ENCODE measurements around the gene UBE3B. TPM values are rescaled to one million over a fixed set of nuclear protein-coding genes. Genes with fewer than 3 reads are reported as not detected.

UBE3B gene
- total and polyA plus RNA-seq, 5 donors from 2014 or later = 16.8 to 38.2 (median 22.2) TPM

- H3K27ac Mint-ChIP-seq = peak overlapping the region in 2 of 3 donors; percentile 19 to 46
- H3K36me3 Mint-ChIP-seq = peaks cover 63% of the 10 kb centered on the region
Measured at GRCh38 chr12:109518820-109519665, 41.6 kb downstream of the UBE3B start.

GRCh38 chr12:109519787-109520186 is 42.4 kb downstream of the UBE3B start:
- no peaks in the 10 kb centered on the region for H3K9me3 Mint-ChIP-seq
- Histone ChIP-seq H3K36me3 (ENCODE audit: control insufficient read depth, insufficient read depth, low read length) (peaks cover 78% of the 10 kb centered on the region), H3K27me3 (ENCODE audit: control insufficient read depth, insufficient read depth, low read length) (no peaks in the 10 kb centered on the region), H3K4me1 (ENCODE audit: control insufficient read depth, insufficient read depth, low read length, poor library complexity, severe bottlenecking) (no peaks in the 10 kb centered on the region), H3K9me3 (ENCODE audit: control insufficient read depth in 2 of 2, low read length in 2 of 2) (no peaks in the 10 kb centered on the region), H3K4me3 (ENCODE audit: low read depth, low read length) (no peak overlapping the region), H3K27ac (ENCODE audit: insufficient read depth, low read length, poor library complexity, severe bottlenecking) (no peak overlapping the region)
- DNase-seq (no peak), ATAC-seq (ENCODE audit: low read depth in 2 of 2) (no peak)
- H3K36me3 Mint-ChIP-seq = peaks cover 57% of the 10 kb centered on the region
- H3K27ac Mint-ChIP-seq = no peak overlapping the region
- H3K4me1 Mint-ChIP-seq = peaks cover 0 to 4% (median 0%) of the 10 kb centered on the region in 4 donors
- H3K27me3 Mint-ChIP-seq = no peaks in the 10 kb centered on the region
- H3K4me3 Mint-ChIP-seq = no peak overlapping the region

More at GRCh38 chr12:109518820-109519665, 41.6 kb downstream of the UBE3B start:
- no peak overlapping the region for H3K4me3 Mint-ChIP-seq
- peak; percentile 16 to 54 (median 47) for DNase-seq
- no peak for ATAC-seq (ENCODE audit: low read depth in 2 of 2)
- Histone ChIP-seq H3K4me1 (ENCODE audit: control insufficient read depth, insufficient read depth, low read length, poor library complexity, severe bottlenecking) (no peaks in the 10 kb centered on the region), H3K27ac (ENCODE audit: insufficient read depth, low read length, poor library complexity, severe bottlenecking) (no peak overlapping the region), H3K27me3 (ENCODE audit: control insufficient read depth, insufficient read depth, low read length) (no peaks in the 10 kb centered on the region), H3K4me3 (ENCODE audit: low read depth, low read length) (no peak overlapping the region), H3K9me3 (ENCODE audit: control insufficient read depth in 2 of 2, low read length in 2 of 2) (no peaks in the 10 kb centered on the region), H3K36me3 (ENCODE audit: control insufficient read depth, insufficient read depth, low read length) (peaks cover 77% of the 10 kb centered on the region)
- H3K4me1 Mint-ChIP-seq = peaks cover 0 to 4% (median 0%) of the 10 kb centered on the region in 4 donors
- no peaks in the 10 kb centered on the region for H3K27me3 Mint-ChIP-seq
- no peaks in the 10 kb centered on the region for H3K9me3 Mint-ChIP-seq

- Histone ChIP-seq H3K9me3 (ENCODE audit: control insufficient read depth in 2 of 2, low read length in 2 of 2) (no peaks in the 10 kb centered on the region), H3K36me3 (ENCODE audit: control insufficient read depth, insufficient read depth, low read length) (peaks cover 81% of the 10 kb centered on the region), H3K27me3 (ENCODE audit: control insufficient read depth, insufficient read depth, low read length) (no peaks in the 10 kb centered on the region), H3K4me3 (ENCODE audit: low read depth, low read length) (no peak overlapping the region), H3K27ac (ENCODE audit: insufficient read depth, low read length, poor library complexity, severe bottlenecking) (no peak overlapping the region), H3K4me1 (ENCODE audit: control insufficient read depth, insufficient read depth, low read length, poor library complexity, severe bottlenecking) (no peaks in the 10 kb centered on the region)
- DNase-seq (no peak), ATAC-seq (ENCODE audit: low read depth in 2 of 2) (no peak)
- Mint-ChIP-seq H3K27ac (no peak overlapping the region), H3K9me3 (no peaks in the 10 kb centered on the region), H3K27me3 (no peaks in the 10 kb centered on the region), H3K4me3 (no peak overlapping the region), H3K36me3 (peaks cover 54% of the 10 kb centered on the region), H3K4me1 (peaks cover 0 to 4% (median 0%) of the 10 kb centered on the region in 4 donors)
Measured at GRCh38 chr12:109521831-109522230, 44.4 kb downstream of the UBE3B start.

GRCh38 chr12:109523071-109523470 is 45.6 kb downstream of the UBE3B start:
- no peak overlapping the region for H3K27ac Mint-ChIP-seq
- H3K4me1 Mint-ChIP-seq = peaks cover 0 to 4% (median 0%) of the 10 kb centered on the region in 4 donors
- no peaks in the 10 kb centered on the region for H3K9me3 Mint-ChIP-seq
- no peaks in the 10 kb centered on the region for H3K27me3 Mint-ChIP-seq
- Histone ChIP-seq H3K36me3 (ENCODE audit: control insufficient read depth, insufficient read depth, low read length) (peaks cover 80% of the 10 kb centered on the region), H3K9me3 (ENCODE audit: control insufficient read depth in 2 of 2, low read length in 2 of 2) (no peaks in the 10 kb centered on the region), H3K27ac (ENCODE audit: insufficient read depth, low read length, poor library complexity, severe bottlenecking) (no peak overlapping the region), H3K4me3 (ENCODE audit: low read depth, low read length) (no peak overlapping the region), H3K4me1 (ENCODE audit: control insufficient read depth, insufficient read depth, low read length, poor library complexity, severe bottlenecking) (no peaks in the 10 kb centered on the region), H3K27me3 (ENCODE audit: control insufficient read depth, insufficient read depth, low read length) (no peaks in the 10 kb centered on the region)
- no peak for ATAC-seq (ENCODE audit: low read depth in 2 of 2)
- H3K36me3 Mint-ChIP-seq = peaks cover 55% of the 10 kb centered on the region
- H3K4me3 Mint-ChIP-seq = no peak overlapping the region
- DNase-seq = no peak

GRCh38 chr12:109523504-109523903 is 46.1 kb downstream of the UBE3B start:
- DNase-seq (no peak), ATAC-seq (ENCODE audit: low read depth in 2 of 2) (no peak)
- no peak overlapping the region for H3K27ac Mint-ChIP-seq
- Histone ChIP-seq H3K36me3 (ENCODE audit: control insufficient read depth, insufficient read depth, low read length) (peaks cover 77% of the 10 kb centered on the region), H3K27ac (ENCODE audit: insufficient read depth, low read length, poor library complexity, severe bottlenecking) (no peak overlapping the region), H3K4me3 (ENCODE audit: low read depth, low read length) (no peak overlapping the region), H3K9me3 (ENCODE audit: control insufficient read depth in 2 of 2, low read length in 2 of 2) (no peaks in the 10 kb centered on the region), H3K27me3 (ENCODE audit: control insufficient read depth, insufficient read depth, low read length) (no peaks in the 10 kb centered on the region), H3K4me1 (ENCODE audit: control insufficient read depth, insufficient read depth, low read length, poor library complexity, severe bottlenecking) (no peaks in the 10 kb centered on the region)
- H3K27me3 Mint-ChIP-seq = no peaks in the 10 kb centered on the region
- H3K36me3 Mint-ChIP-seq = peaks cover 54% of the 10 kb centered on the region
- H3K4me3 Mint-ChIP-seq = no peak overlapping the region
- H3K9me3 Mint-ChIP-seq = no peaks in the 10 kb centered on the region
- peaks cover 0 to 4% (median 0%) of the 10 kb centered on the region in 4 donors for H3K4me1 Mint-ChIP-seq

GRCh38 chr12:109524466-109525278 is 47.2 kb downstream of the UBE3B start:
- no peak overlapping the region for H3K4me3 ChIP-seq (ENCODE audit: low read depth, low read length)
- no peaks in the 10 kb centered on the region for H3K4me1 ChIP-seq (ENCODE audit: control insufficient read depth, insufficient read depth, low read length, poor library complexity, severe bottlenecking)
- peaks cover 78% of the 10 kb centered on the region for H3K36me3 ChIP-seq (ENCODE audit: control insufficient read depth, insufficient read depth, low read length)
- ATAC-seq (ENCODE audit: low read depth in 2 of 2) (no peak), DNase-seq (no peak)
- no peaks in the 10 kb centered on the region for H3K9me3 Mint-ChIP-seq
- H3K4me3 Mint-ChIP-seq = no peak overlapping the region
- no peaks in the 10 kb centered on the region for H3K27me3 ChIP-seq (ENCODE audit: control insufficient read depth, insufficient read depth, low read length)
- peaks cover 48% of the 10 kb centered on the region for H3K36me3 Mint-ChIP-seq
- no peaks in the 10 kb centered on the region for H3K9me3 ChIP-seq (ENCODE audit: control insufficient read depth in 2 of 2, low read length in 2 of 2)
- H3K27ac ChIP-seq (ENCODE audit: insufficient read depth, low read length, poor library complexity, severe bottlenecking) = no peak overlapping the region
- H3K27ac Mint-ChIP-seq = no peak overlapping the region
- H3K27me3 Mint-ChIP-seq = no peaks in the 10 kb centered on the region
- H3K4me1 Mint-ChIP-seq = no peaks in the 10 kb centered on the region

GRCh38 chr12:109525279-109525585 is 47.8 kb downstream of the UBE3B start:
- Mint-ChIP-seq H3K27ac (no peak overlapping the region), H3K9me3 (no peaks in the 10 kb centered on the region), H3K36me3 (peaks cover 49% of the 10 kb centered on the region), H3K4me3 (no peak overlapping the region), H3K27me3 (no peaks in the 10 kb centered on the region), H3K4me1 (no peaks in the 10 kb centered on the region)
- no peak overlapping the region for H3K4me3 ChIP-seq (ENCODE audit: low read depth, low read length)
- peaks cover 82% of the 10 kb centered on the region for H3K36me3 ChIP-seq (ENCODE audit: control insufficient read depth, insufficient read depth, low read length)
- no peaks in the 10 kb centered on the region for H3K27me3 ChIP-seq (ENCODE audit: control insufficient read depth, insufficient read depth, low read length)
- ATAC-seq (ENCODE audit: low read depth in 2 of 2) (no peak), DNase-seq (no peak)
- H3K4me1 ChIP-seq (ENCODE audit: control insufficient read depth, insufficient read depth, low read length, poor library complexity, severe bottlenecking) = no peaks in the 10 kb centered on the region
- no peak overlapping the region for H3K27ac ChIP-seq (ENCODE audit: insufficient read depth, low read length, poor library complexity, severe bottlenecking)
- no peaks in the 10 kb centered on the region for H3K9me3 ChIP-seq (ENCODE audit: control insufficient read depth in 2 of 2, low read length in 2 of 2)
